Liver (tissue), 9 donors: ENCODE results near the gene RPS6KA5. TPM values are rescaled to one million over a fixed set of nuclear protein-coding genes. Genes with fewer than 3 reads are reported as not detected.

Experiments used
- DNase-seq: peaks from one replicate; pipeline ENCODE4 v3.0.0-alpha.2; 2017; ENCODE audit warnings: low spot score
- H3K27ac ChIP-seq, 2 donors: one replicate each; pipeline ENCODE4 v1.7.0; 2013; ENCODE audit warnings: inconsistent platforms in 2 of 2, low read length in 2 of 2, control low read depth in 1 of 2, low read depth in 1 of 2, mild to moderate bottlenecking in 1 of 2
- H3K27me3 ChIP-seq, 4 donors: one replicate each; pipeline versions ENCODE4 v1.6.1 to v1.7.0; 2013; ENCODE audit warnings: low read length in 3 of 4, inconsistent platforms in 1 of 4, mild to moderate bottlenecking in 1 of 4, moderate library complexity in 1 of 4; ENCODE audit not compliant: control insufficient read depth in 4 of 4, insufficient read depth in 4 of 4
- H3K36me3 ChIP-seq, 4 donors: one replicate each; pipeline versions ENCODE4 v1.6.1 to v1.7.0; 2013; ENCODE audit warnings: low read length in 3 of 4, mild to moderate bottlenecking in 3 of 4, low read depth in 1 of 4, moderate library complexity in 1 of 4; ENCODE audit not compliant: control insufficient read depth in 4 of 4, insufficient read depth in 3 of 4
- H3K4me1 ChIP-seq, 4 donors: one replicate each; pipeline versions ENCODE4 v1.6.1 to v1.7.0; 2013; ENCODE audit warnings: low read length in 3 of 4, mild to moderate bottlenecking in 3 of 4, moderate library complexity in 1 of 4; ENCODE audit not compliant: control insufficient read depth in 4 of 4, insufficient read depth in 4 of 4
- H3K4me3 ChIP-seq, 3 donors: one replicate each; pipeline versions ENCODE4 v1.6.1 to v1.7.0; 2013; ENCODE audit warnings: low read length in 3 of 3, control low read depth in 1 of 3, low read depth in 1 of 3, mild to moderate bottlenecking in 1 of 3
- H3K9ac ChIP-seq, 2 donors: one replicate each; pipeline ENCODE4 v1.7.0; 2013; ENCODE audit warnings: low read length in 2 of 2, mild to moderate bottlenecking in 2 of 2, moderate library complexity in 2 of 2, control low read depth in 1 of 2, low read depth in 1 of 2
- H3K9me3 ChIP-seq, 4 donors: one replicate each; pipeline versions ENCODE4 v1.6.1 to v1.7.0; 2013; ENCODE audit warnings: low read length in 3 of 4; ENCODE audit not compliant: control insufficient read depth in 4 of 4
- CTCF ChIP-seq: fragments of 150-350 bp; IDR thresholded peaks from 2 replicates; pipeline ENCODE4 v1.5.1; 2017; ENCODE audit warnings: improper control_type of control experiment, low read depth, low read length; ENCODE audit not compliant: missing input control
- EGR1 ChIP-seq, 2 donors: IDR thresholded peaks; 2 replicates each; pipeline ENCODE4 v1.6.1; 2016 to 2018; ENCODE audit warnings: antibody characterized with exemption in 2 of 2, low read depth in 2 of 2
- FOXA1 ChIP-seq: IDR thresholded peaks from 2 replicates; pipeline ENCODE4 v1.6.1; 2016; ENCODE audit warnings: antibody characterized with exemption
- FOXA2 ChIP-seq: IDR thresholded peaks from 2 replicates; pipeline ENCODE4 v1.6.1; 2016; ENCODE audit warnings: antibody characterized with exemption
- GABPA ChIP-seq, 2 donors: IDR thresholded peaks in 1 of 2; conservative IDR thresholded peaks in 1 of 2; 2 replicates each; pipeline ENCODE4 v1.6.1; 2016; ENCODE audit warnings: antibody characterized with exemption in 2 of 2, mild to moderate bottlenecking in 1 of 2, moderate library complexity in 1 of 2
- HNF4A ChIP-seq, 2 donors: conservative IDR thresholded peaks; 2 replicates each; pipeline ENCODE4 v1.6.1; 2016; ENCODE audit warnings: antibody characterized with exemption in 2 of 2, mild to moderate bottlenecking in 2 of 2
- HNF4G ChIP-seq: IDR thresholded peaks from 2 replicates; pipeline ENCODE4 v1.6.1; 2016; ENCODE audit warnings: antibody characterized with exemption
- JUND ChIP-seq, 2 donors: IDR thresholded peaks; 2 replicates each; pipeline ENCODE4 v1.6.1; 2016; ENCODE audit warnings: antibody characterized with exemption in 2 of 2
- NR2F2 ChIP-seq: IDR thresholded peaks from 2 replicates; pipeline ENCODE4 v1.6.1; 2016; ENCODE audit warnings: antibody characterized with exemption
- RAD21 ChIP-seq, 2 donors: IDR thresholded peaks; 2 replicates each; pipeline ENCODE4 v1.6.1; 2016; ENCODE audit warnings: antibody characterized with exemption in 2 of 2, mild to moderate bottlenecking in 2 of 2
- REST ChIP-seq: IDR thresholded peaks from 2 replicates; pipeline ENCODE4 v1.6.1; 2016; ENCODE audit warnings: antibody characterized with exemption, mild to moderate bottlenecking
- RXRA ChIP-seq, 2 donors: IDR thresholded peaks; 2 replicates each; pipeline ENCODE4 v1.6.1; 2017 to 2018; ENCODE audit warnings: antibody characterized with exemption in 2 of 2, mild to moderate bottlenecking in 1 of 2
- SP1 ChIP-seq: IDR thresholded peaks from 2 replicates; pipeline ENCODE4 v1.6.1; 2018; ENCODE audit warnings: antibody characterized with exemption, mild to moderate bottlenecking
- TAF1 ChIP-seq: conservative IDR thresholded peaks from 2 replicates; pipeline ENCODE4 v1.6.1; 2016; ENCODE audit warnings: antibody characterized with exemption, mild to moderate bottlenecking
- YY1 ChIP-seq: IDR thresholded peaks from 2 replicates; pipeline ENCODE4 v1.6.1; 2016; ENCODE audit warnings: antibody characterized with exemption, mild to moderate bottlenecking
- WGBS: extraction: QIAGEN DNeasy Blood & Tissue Kit; methylation state at CpG from one replicate; pipeline ENCODE4 v1.1.7; 2013; 5-methylcytosine and 5-hydroxymethylcytosine counted together
- polyA plus RNA-seq, 2 donors: library from polyadenylated mRNA; stranded (reverse) in 1 of 2; unstranded in 1 of 2; fragments of 200-250 nt in 1 of 2; fragments of >200 nt in 1 of 2; fragmentation: Nextera tagmentation in 1 of 2; extraction: Ambion mirVana in 1 of 2; gene quantifications; one replicate each; pipeline versions ENCODE4 v1.2.1 to v1.2.3, GENCODE V29; 2013 to 2015
- total RNA-seq, 2 donors: library from RNA; depleted of rRNA; stranded (reverse); fragments of >200 nt; gene quantifications; one replicate each; pipeline ENCODE4 v1.2.3, GENCODE V29; 2014
- TF ChIP-seq, protein P1 (sequence below): IDR thresholded peaks from 2 replicates; pipeline ENCODE4 v1.6.1; 2016; ENCODE audit warnings: antibody characterized with exemption
- TF ChIP-seq, protein P2 (sequence below): IDR thresholded peaks from 2 replicates; pipeline ENCODE4 v1.6.1; 2016; ENCODE audit warnings: antibody characterized with exemption
- TF ChIP-seq, protein P3 (sequence below): IDR thresholded peaks from 2 replicates; pipeline ENCODE4 v1.6.1; 2016; ENCODE audit warnings: antibody characterized with exemption
- donor health status: healthy.
- donor health status: healthy.
- donor health status: healthy.
- donor health status: healthy.
- donor health status: healthy.

RPS6KA5 gene
- total and polyA plus RNA-seq, 4 donors = 0.52 to 2.3 (median 1.3) TPM

GRCh38 chr14:91103116-91103515 is 42.7 kb upstream of the RPS6KA5 start:
- H3K27ac ChIP-seq = no peak overlapping the region
- 79% methylated on average over 8 of the region's 8 CpGs for WGBS
- TF ChIP-seq YY1 = no peak
- TF ChIP-seq, protein P1, sequence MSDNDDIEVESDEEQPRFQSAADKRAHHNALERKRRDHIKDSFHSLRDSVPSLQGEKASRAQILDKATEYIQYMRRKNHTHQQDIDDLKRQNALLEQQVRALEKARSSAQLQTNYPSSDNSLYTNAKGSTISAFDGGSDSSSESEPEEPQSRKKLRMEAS = no peak
- no peak for TF ChIP-seq JUND (IDR thresholded peaks at IDR 0.05)
- TF ChIP-seq, protein P2, sequence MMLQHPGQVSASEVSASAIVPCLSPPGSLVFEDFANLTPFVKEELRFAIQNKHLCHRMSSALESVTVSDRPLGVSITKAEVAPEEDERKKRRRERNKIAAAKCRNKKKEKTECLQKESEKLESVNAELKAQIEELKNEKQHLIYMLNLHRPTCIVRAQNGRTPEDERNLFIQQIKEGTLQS = no peak
- TF ChIP-seq SP1 = no peak
- TF ChIP-seq, protein P3, sequence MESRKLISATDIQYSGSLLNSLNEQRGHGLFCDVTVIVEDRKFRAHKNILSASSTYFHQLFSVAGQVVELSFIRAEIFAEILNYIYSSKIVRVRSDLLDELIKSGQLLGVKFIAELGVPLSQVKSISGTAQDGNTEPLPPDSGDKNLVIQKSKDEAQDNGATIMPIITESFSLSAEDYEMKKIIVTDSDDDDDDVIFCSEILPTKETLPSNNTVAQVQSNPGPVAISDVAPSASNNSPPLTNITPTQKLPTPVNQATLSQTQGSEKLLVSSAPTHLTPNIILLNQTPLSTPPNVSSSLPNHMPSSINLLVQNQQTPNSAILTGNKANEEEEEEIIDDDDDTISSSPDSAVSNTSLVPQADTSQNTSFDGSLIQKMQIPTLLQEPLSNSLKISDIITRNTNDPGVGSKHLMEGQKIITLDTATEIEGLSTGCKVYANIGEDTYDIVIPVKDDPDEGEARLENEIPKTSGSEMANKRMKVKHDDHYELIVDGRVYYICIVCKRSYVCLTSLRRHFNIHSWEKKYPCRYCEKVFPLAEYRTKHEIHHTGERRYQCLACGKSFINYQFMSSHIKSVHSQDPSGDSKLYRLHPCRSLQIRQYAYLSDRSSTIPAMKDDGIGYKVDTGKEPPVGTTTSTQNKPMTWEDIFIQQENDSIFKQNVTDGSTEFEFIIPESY = no peak
- no peak for TF ChIP-seq HNF4A (conservative IDR thresholded peaks at IDR 0.05)
- no peak for TF ChIP-seq GABPA (IDR thresholded peaks at IDR 0.05 in 1 of 2, conservative IDR thresholded peaks at IDR 0.05 in 1 of 2)
- no peak for TF ChIP-seq RXRA (IDR thresholded peaks at IDR 0.05)
- TF ChIP-seq EGR1 (IDR thresholded peaks at IDR 0.05; ENCODE audit: low read depth in 2 of 2) = no peak
- no peak for TF ChIP-seq RAD21 (IDR thresholded peaks at IDR 0.05)
- TF ChIP-seq REST = no peak
- no peak for TF ChIP-seq TAF1
- TF ChIP-seq NR2F2 = no peak
- TF ChIP-seq HNF4G = no peak
- TF ChIP-seq FOXA1 = no peak
- TF ChIP-seq CTCF = no peak
- TF ChIP-seq FOXA2 = no peak

More at GRCh38 chr14:91103116-91103515, 42.7 kb upstream of the RPS6KA5 start:
- no peak overlapping the region for H3K9ac ChIP-seq
- no peak for DNase-seq
- no peaks in the 10 kb centered on the region for H3K9me3 ChIP-seq
- no peak overlapping the region for H3K4me3 ChIP-seq
- no peaks in the 10 kb centered on the region for H3K36me3 ChIP-seq
- H3K4me1 ChIP-seq = no peaks in the 10 kb centered on the region
- H3K27me3 ChIP-seq = no peaks in the 10 kb centered on the region
